ENCODE data around the gene ASIC1.
"Not testable (repeated sequence)": the region's sequence is repeated elsewhere in the genome, so short reads cannot be mapped to it uniquely, and the experiment has no call there.

The ASIC1 gene

DNA sequence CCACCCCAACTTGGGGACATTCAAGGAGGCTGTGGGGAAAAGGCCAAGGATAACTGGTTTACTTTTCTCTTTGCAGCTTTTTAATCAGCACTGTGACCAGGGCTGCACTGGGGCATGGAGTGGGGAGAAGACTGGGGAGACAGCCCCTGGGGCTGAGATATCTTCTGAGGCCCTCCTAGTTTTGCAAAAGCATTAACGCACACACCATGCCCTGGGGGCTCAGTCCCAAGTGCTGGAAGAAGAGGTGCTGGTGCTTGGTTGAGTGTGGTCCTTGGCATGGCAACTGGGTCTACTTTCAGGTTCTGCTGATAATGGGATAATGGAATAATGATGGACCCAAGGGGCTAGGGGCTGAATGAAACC lies 18.4 kb downstream of the ASIC1 start:
- H3K36me3 Mint-ChIP-seq (ENCODE audit: low read depth) = no peaks in the 10 kb centered on the region
- no peak overlapping the region for H3K4me3 Mint-ChIP-seq
- H3K27ac Mint-ChIP-seq = no peak overlapping the region
- peaks cover 5% of the 10 kb centered on the region for H3K4me1 Mint-ChIP-seq (ENCODE audit: low read depth)
- H3K27me3 Mint-ChIP-seq (ENCODE audit: low read depth) = peaks cover 4% of the 10 kb centered on the region
- no peaks in the 10 kb centered on the region for H3K9me3 Mint-ChIP-seq
- no peak for DNase-seq (ENCODE audit: low spot score)

DNA sequence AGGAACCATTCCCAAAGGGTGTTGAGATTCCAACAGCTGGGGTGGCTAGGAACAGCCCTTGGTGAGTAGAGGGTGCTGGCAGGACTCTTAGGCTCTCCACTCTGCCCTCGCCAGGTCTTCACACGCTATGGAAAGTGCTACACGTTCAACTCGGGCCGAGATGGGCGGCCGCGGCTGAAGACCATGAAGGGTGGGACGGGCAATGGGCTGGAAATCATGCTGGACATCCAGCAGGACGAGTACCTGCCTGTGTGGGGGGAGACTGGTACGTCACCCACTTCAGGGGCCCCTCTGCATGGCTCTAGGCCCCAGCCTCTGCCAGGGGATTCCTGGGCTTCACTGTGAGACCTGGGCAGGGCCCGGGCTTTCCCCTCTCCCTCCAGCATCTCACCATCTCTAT lies 19.7 kb downstream of the ASIC1 start:
- Mint-ChIP-seq H3K27me3 (ENCODE audit: low read depth) (no peaks in the 10 kb centered on the region), H3K27ac (no peak overlapping the region), H3K9me3 (no peaks in the 10 kb centered on the region), H3K36me3 (ENCODE audit: low read depth) (no peaks in the 10 kb centered on the region), H3K4me1 (ENCODE audit: low read depth) (peaks cover 4% of the 10 kb centered on the region), H3K4me3 (no peak overlapping the region)
- no peak for DNase-seq (ENCODE audit: low spot score)

DNA sequence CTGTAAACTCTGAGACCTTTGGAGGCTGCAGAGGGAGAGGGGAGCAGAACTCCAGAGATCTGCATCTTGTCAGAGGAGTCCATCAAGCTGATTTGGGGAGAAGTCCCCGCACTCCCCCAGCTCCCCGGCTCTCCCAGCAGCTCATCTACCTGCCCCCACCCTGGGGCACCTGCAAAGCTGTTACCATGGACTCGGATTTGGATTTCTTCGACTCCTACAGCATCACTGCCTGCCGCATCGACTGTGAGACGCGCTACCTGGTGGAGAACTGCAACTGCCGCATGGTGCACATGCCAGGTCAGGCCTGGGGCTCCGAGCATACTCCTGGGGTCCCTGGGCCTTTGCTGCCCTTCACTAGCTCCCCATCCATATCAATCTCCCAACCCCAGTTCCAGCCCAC lies 20.9 kb downstream of the ASIC1 start:
- no peaks in the 10 kb centered on the region for H3K9me3 Mint-ChIP-seq
- H3K36me3 Mint-ChIP-seq (ENCODE audit: low read depth) = no peaks in the 10 kb centered on the region
- H3K4me1 Mint-ChIP-seq (ENCODE audit: low read depth) = peaks cover 4% of the 10 kb centered on the region
- no peak for DNase-seq (ENCODE audit: low spot score)
- no peaks in the 10 kb centered on the region for H3K27me3 Mint-ChIP-seq (ENCODE audit: low read depth)
- no peak overlapping the region for H3K4me3 Mint-ChIP-seq
- no peak overlapping the region for H3K27ac Mint-ChIP-seq

DNA sequence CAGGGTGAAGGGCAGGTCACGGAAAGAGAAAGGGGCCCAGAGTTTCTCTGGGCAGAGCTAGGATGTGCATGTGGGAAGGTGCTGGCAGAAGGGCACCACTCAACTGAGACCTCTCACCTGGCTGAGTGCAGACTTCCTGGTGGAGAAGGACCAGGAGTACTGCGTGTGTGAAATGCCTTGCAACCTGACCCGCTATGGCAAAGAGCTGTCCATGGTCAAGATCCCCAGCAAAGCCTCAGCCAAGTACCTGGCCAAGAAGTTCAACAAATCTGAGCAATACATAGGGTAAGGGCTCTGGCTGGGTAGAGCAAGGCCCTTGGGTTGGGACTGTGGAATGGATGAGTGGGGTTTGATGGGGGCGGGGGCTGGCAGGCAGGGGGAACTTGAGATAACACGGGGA lies 22.4 kb downstream of the ASIC1 start:
- Mint-ChIP-seq H3K9me3 (no peaks in the 10 kb centered on the region), H3K27ac (no peak overlapping the region), H3K4me1 (ENCODE audit: low read depth) (peaks cover 8% of the 10 kb centered on the region), H3K27me3 (ENCODE audit: low read depth) (no peaks in the 10 kb centered on the region), H3K36me3 (ENCODE audit: low read depth) (no peaks in the 10 kb centered on the region), H3K4me3 (no peak overlapping the region)
- no peak for DNase-seq (ENCODE audit: low spot score)

DNA sequence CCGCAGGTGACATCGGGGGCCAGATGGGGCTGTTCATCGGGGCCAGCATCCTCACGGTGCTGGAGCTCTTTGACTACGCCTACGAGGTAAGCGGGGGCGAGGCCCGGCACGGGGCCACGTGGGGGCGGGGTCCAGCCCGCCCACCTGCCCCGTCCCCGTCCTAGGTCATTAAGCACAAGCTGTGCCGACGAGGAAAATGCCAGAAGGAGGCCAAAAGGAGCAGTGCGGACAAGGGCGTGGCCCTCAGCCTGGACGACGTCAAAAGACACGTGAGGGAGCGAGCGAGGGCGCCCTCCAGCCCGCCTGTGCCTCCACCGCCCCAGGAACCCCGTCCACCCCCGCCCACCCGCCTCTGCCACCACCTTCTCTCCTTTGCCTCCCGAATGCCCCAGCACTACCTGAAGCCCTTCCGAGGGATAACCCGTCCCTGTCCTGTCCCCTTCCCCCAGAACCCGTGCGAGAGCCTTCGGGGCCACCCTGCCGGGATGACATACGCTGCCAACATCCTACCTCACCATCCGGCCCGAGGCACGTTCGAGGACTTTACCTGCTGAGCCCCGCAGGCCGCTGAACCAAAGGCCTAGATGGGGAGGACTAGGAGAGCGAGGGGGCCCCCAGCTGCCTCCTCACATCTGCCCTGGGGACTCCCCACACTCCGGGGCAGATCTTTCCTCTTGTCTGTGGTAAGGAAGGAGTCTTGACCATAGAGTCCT lies 23.9 kb downstream of the ASIC1 start:
- DNase-seq (ENCODE audit: low spot score) = no peak
- H3K27ac Mint-ChIP-seq = peak overlapping the region; percentile 24

DNA sequence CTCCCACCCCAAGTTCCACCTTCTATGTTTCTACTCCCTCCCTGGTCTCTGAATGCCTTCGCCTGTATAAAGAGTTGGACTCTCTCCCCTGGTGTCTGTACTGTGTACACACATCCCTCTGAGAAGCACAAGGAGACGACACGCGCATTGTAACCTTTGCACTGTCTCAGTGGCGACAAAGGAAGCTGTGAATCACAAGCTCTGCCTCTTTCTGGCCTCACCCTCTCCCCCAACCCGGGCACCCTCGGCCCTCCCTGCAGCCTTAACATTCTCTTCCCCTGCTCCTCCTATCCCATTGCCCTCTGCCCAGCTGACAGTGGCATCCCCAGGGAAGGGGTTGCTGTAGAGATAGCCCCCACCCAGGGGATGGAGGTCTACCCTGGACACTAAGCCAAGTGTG lies 25.2 kb downstream of the ASIC1 start:
- no peak for DNase-seq (ENCODE audit: low spot score)
- H3K27me3 Mint-ChIP-seq (ENCODE audit: low read depth) = no peaks in the 10 kb centered on the region
- H3K27ac Mint-ChIP-seq = no peak overlapping the region
- H3K4me1 Mint-ChIP-seq (ENCODE audit: low read depth) = peaks cover 19% of the 10 kb centered on the region
- H3K36me3 Mint-ChIP-seq (ENCODE audit: low read depth) = peaks cover 9% of the 10 kb centered on the region
- H3K4me3 Mint-ChIP-seq = no peak overlapping the region
- H3K9me3 Mint-ChIP-seq = no peaks in the 10 kb centered on the region

More for the DNA sequence above, 23.9 kb downstream of the ASIC1 start:
- Mint-ChIP-seq H3K27me3 (ENCODE audit: low read depth) (no peaks in the 10 kb centered on the region), H3K4me1 (ENCODE audit: low read depth) (peaks cover 11% of the 10 kb centered on the region), H3K4me3 (no peak overlapping the region), H3K9me3 (no peaks in the 10 kb centered on the region), H3K36me3 (ENCODE audit: low read depth) (peaks cover 1% of the 10 kb centered on the region)

DNA sequence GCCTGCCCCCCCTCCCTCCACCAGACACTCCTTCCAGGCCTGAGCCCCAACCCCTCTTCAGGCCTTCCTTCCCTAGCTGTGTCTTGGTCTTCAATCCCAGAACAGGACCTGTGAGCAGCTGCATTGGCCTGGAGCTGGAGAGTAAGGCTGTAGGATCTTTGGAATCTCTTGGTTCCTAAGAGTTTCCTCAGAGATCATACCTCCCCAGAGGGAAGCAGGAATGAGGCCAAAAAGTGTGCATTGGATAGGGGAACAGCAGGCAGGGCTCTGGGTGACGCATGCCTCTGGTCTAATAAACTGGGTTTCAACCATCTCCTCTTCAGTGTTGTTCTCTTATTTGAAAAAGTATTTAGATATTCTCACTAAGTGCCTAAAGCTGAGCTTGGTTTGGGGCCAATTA lies 25.9 kb downstream of the ASIC1 start:
- DNase-seq (ENCODE audit: low spot score) = no peak
- peak overlapping the region; percentile 70 for H3K4me3 Mint-ChIP-seq
- H3K36me3 Mint-ChIP-seq (ENCODE audit: low read depth) = peaks cover 12% of the 10 kb centered on the region
- H3K4me1 Mint-ChIP-seq (ENCODE audit: low read depth) = peaks cover 23% of the 10 kb centered on the region
- H3K27me3 Mint-ChIP-seq (ENCODE audit: low read depth) = no peaks in the 10 kb centered on the region
- peak overlapping the region; percentile 71 for H3K27ac Mint-ChIP-seq
- no peaks in the 10 kb centered on the region for H3K9me3 Mint-ChIP-seq

DNA sequence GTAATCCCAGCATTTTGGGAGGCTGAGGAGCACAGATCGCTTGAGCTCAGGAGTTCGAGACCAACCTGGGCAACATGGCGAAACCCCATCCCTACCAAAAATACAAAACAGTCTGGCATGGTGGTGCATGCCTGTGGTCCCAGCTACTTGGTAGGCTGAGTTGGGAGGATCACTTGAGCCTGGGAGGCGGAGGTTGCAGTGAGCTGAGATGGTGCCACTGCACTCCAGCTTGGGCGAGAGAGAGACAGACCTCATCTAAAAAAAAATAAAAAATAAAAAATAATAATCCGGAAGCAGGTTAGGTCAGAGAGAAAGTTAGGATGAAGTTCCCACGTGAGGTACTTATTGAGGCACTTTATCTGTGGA lies 27.0 kb downstream of the ASIC1 start:
- DNase-seq (ENCODE audit: low spot score); H3K9me3 Mint-ChIP-seq; H3K27me3 Mint-ChIP-seq (ENCODE audit: low read depth): not testable (repeated sequence)
- Mint-ChIP-seq H3K36me3 (ENCODE audit: low read depth) (peaks cover 22% of the 10 kb centered on the region), H3K4me1 (ENCODE audit: low read depth) (peaks cover 30% of the 10 kb centered on the region), H3K27ac (peak overlapping the region; percentile 96), H3K4me3 (peak overlapping the region; percentile 93)

DNA sequence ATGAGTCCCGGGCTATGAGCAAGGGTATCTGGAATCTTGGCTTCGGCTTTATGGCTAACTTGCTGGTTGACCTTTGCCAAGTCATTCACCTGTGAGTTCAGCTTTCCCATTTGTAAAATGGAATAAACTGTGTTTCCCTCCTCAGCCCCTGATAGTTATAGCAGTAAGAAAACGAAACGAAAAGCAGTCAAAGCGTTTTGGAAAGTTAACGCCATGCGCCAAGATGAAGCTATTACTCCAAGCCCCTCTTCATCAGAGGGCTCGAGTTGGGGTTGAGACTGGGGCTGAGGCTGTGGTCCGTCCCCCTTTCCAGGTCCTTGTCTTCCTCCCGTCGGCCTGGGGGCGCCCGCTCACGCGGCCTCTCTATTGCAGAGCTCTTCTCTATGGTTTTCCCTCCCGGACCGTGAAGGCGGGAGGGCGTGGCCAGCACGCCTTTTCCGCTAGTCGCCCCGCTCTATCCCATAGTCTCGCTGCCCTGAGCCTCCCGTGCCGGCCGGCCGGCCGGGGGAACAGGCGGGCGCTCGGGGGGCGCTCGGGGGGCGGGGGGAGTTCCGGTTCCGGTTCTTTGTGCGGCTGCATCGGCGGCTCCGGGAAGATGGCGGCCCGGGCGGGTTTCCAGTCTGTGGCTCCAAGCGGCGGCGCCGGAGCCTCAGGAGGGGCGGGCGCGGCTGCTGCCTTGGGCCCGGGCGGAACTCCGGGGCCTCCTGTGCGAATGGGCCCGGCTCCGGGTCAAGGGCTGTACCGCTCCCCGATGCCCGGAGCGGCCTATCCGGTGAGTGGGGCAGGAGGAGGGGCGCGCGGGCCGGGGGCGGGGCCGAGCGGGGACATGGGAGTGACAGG lies 27.6 kb downstream of the ASIC1 start, which contains the start of gene SMARCD1:
TSS of gene SMARCD1 (plus strand) at position 568 of the 840 bp plus-strand sequence. CDS start at position 596, 28 bp downstream.
- Mint-ChIP-seq H3K27ac (peak within 1 kb of the TSS; percentile 96), H3K4me1 (ENCODE audit: low read depth) (peaks cover 30% of the 10 kb centered on the region), H3K4me3 (peak within 1 kb of the TSS; percentile 93), H3K9me3 (no peaks in the 10 kb centered on the region), H3K27me3 (ENCODE audit: low read depth) (no peaks in the 10 kb centered on the region), H3K36me3 (ENCODE audit: low read depth) (peaks cover 28% of the 10 kb centered on the region)
- peak; percentile 81 for DNase-seq (ENCODE audit: low spot score)

DNA sequence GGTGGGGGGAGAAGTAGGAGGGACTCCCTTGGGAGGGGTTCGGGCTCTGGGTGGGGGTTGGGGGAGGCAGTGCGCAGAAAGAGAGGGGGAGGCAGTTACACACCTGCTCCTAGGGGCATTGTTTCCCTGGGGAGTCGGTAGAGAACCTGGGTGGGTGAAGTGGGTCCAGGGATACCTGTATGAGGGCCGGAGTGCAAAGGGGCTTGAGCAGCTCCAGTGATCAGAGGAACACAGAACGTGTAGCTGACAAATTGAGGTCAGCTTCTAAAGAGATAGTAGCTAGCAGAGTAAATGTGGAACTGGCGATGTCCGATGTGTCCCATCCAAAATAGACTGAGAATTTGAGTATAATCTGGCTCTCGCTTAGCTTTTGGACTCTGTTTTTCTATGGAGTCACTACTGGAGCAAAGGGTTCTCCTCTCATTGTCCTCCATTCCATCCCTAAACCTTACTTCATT lies 28.2 kb downstream of the ASIC1 start:
- Mint-ChIP-seq H3K9me3 (no peaks in the 10 kb centered on the region), H3K4me1 (ENCODE audit: low read depth) (peaks cover 30% of the 10 kb centered on the region), H3K36me3 (ENCODE audit: low read depth) (peaks cover 32% of the 10 kb centered on the region), H3K27me3 (ENCODE audit: low read depth) (no peaks in the 10 kb centered on the region), H3K4me3 (peak overlapping the region; percentile 93), H3K27ac (peak overlapping the region; percentile 89)
- DNase-seq (ENCODE audit: low spot score) = no peak

DNA sequence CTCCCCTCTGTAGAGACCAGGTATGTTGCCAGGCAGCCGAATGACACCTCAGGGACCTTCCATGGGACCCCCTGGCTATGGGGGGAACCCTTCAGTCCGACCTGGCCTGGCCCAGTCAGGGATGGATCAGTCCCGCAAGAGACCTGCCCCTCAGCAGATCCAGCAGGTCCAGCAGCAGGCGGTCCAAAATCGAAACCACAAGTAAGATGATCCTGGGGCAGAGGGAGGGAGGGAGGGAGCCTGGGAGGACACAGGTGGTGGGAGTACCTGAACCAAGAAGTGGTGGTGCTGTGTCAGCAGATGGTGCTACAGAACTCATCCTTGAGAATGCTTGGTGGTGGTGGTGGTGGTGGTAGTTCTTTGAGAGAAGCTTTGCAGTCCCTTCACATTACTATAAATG lies 28.8 kb downstream of the ASIC1 start:
- Mint-ChIP-seq H3K9me3 (no peaks in the 10 kb centered on the region), H3K4me3 (peak overlapping the region; percentile 93), H3K4me1 (ENCODE audit: low read depth) (peaks cover 30% of the 10 kb centered on the region), H3K27ac (peak overlapping the region; percentile 89), H3K36me3 (ENCODE audit: low read depth) (peaks cover 34% of the 10 kb centered on the region), H3K27me3 (ENCODE audit: low read depth) (no peaks in the 10 kb centered on the region)
- DNase-seq (ENCODE audit: low spot score) = no peak

DNA sequence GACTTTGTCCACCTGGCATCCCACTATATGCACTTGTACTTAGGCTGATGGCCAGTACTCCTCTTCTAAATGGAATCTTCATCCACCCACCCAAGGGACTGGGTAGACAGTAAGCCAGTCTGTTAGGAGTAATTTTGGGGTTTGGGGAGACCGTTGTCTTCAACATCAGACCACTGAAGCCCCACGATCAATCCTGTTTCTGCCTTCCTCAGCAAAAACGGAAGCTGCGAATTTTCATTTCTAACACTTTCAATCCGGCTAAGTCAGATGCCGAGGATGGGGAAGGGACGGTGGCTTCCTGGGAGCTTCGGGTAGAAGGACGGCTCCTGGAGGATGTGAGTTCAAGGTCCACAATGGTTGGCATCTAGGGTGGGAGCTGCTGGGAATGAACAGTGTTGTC lies 29.8 kb downstream of the ASIC1 start:
- peaks cover 30% of the 10 kb centered on the region for H3K4me1 Mint-ChIP-seq (ENCODE audit: low read depth)
- no peak overlapping the region for H3K4me3 Mint-ChIP-seq
- no peak for DNase-seq (ENCODE audit: low spot score)
- H3K36me3 Mint-ChIP-seq (ENCODE audit: low read depth) = peaks cover 42% of the 10 kb centered on the region
- no peaks in the 10 kb centered on the region for H3K9me3 Mint-ChIP-seq
- no peaks in the 10 kb centered on the region for H3K27me3 Mint-ChIP-seq (ENCODE audit: low read depth)
- H3K27ac Mint-ChIP-seq = no peak overlapping the region

DNA sequence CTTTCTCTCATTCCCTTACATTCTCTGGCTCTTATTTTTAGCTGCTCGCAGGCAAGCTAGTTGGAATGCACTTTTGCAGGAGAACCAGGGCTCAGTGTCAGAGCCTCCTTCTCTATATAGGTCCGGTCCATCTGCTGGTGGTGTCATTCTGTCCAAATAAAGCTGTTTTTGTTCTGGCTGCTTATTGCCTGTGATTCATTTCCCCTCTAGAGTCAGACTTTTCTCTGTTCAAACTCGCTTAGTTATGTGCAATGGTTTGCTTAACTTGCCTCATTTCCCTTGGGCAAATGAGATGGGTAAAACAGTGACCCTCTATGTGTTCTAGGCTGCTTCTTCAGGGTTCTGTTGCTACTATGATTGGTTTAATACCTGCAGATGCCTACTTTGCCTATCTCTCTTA lies 30.6 kb downstream of the ASIC1 start:
- H3K27me3 Mint-ChIP-seq (ENCODE audit: low read depth) = no peaks in the 10 kb centered on the region
- no peak for DNase-seq (ENCODE audit: low spot score)
- no peak overlapping the region for H3K27ac Mint-ChIP-seq
- peak overlapping the region; percentile 4 for H3K4me3 Mint-ChIP-seq
- peaks cover 45% of the 10 kb centered on the region for H3K36me3 Mint-ChIP-seq (ENCODE audit: low read depth)
- H3K4me1 Mint-ChIP-seq (ENCODE audit: low read depth) = peaks cover 30% of the 10 kb centered on the region
- H3K9me3 Mint-ChIP-seq = no peaks in the 10 kb centered on the region

DNA sequence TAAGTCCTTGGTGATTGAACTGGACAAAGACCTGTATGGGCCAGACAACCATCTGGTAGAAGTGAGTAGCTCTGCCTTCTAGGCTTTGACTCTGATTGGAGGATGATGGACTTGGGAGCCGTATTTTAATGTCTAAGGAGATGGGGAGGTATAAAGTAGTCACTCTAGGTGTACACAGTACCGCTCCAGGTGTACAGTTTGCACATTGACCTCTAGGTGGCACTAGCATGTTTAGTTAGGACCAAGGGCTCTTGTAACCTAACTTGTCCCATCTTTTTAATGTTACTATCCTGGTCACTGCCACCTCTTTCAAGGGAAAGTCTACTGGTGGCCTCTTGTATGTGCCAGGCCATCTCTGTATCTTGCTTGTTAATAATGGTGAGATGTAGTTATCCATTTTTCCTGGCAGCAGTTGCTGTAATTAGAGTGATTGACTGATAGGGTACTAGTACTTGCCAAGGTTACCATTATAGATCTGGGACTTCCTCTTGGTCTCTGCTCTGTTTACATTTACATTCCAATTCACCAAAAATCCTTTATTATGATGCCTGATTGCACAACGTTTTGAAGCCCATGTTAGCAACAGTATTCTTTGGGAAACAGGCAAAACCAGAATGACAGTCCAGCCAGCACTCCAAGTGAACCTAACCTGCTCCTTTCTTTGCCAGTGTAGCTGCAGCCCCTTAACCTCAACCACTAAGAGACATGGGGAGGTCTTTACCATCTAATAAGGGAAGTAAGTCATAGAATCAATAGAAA lies 31.4 kb downstream of the ASIC1 start:
- Mint-ChIP-seq H3K4me3 (no peak overlapping the region), H3K4me1 (ENCODE audit: low read depth) (peaks cover 28% of the 10 kb centered on the region), H3K36me3 (ENCODE audit: low read depth) (peaks cover 47% of the 10 kb centered on the region), H3K27me3 (ENCODE audit: low read depth) (no peaks in the 10 kb centered on the region), H3K27ac (no peak overlapping the region), H3K9me3 (no peaks in the 10 kb centered on the region)
- peak; percentile 35 for DNase-seq (ENCODE audit: low spot score)

Data from T-helper 2 cell treated with Interferon-gamma antibody and Interleukin-4, amounts not matched to agents 5 μg/mL and 100 μg/mL, for 36 hours (primary cell).